Measurements from ENCODE around the gene PROB1. TPM values are rescaled to one million over a fixed set of nuclear protein-coding genes. Genes with fewer than 3 reads are reported as not detected.

PROB1 gene
- total RNA-seq, 1 donor from 2014 or later = 2.2 TPM

- H3K4me3 Mint-ChIP-seq = no peak overlapping the region
- peaks cover 4% of the 10 kb centered on the region for H3K36me3 Mint-ChIP-seq (ENCODE audit: low read depth)
- peaks cover 23% of the 10 kb centered on the region for H3K4me1 Mint-ChIP-seq
- no peak overlapping the region for H3K27ac Mint-ChIP-seq (ENCODE audit: unreplicated experiment)
- TF ChIP-seq CTCF (conservative IDR thresholded peaks at IDR 0.05) = no peak
- DNase-seq (ENCODE audit: low read depth, low spot score) = no peak
- H3K27me3 Mint-ChIP-seq (ENCODE audit: low read depth) = peaks cover 22% of the 10 kb centered on the region
- no peaks in the 10 kb centered on the region for H3K9me3 Mint-ChIP-seq
These were observed 4.7 kb upstream of the PROB1 start for GRCh38 chr5:139399501-139400121.

- TF ChIP-seq CTCF (conservative IDR thresholded peaks at IDR 0.05) = no peak
- Mint-ChIP-seq H3K9me3 (no peaks in the 10 kb centered on the region), H3K36me3 (ENCODE audit: low read depth) (peaks cover 4% of the 10 kb centered on the region), H3K4me3 (no peak overlapping the region), H3K4me1 (peaks cover 6% of the 10 kb centered on the region), H3K27ac (ENCODE audit: unreplicated experiment) (no peak overlapping the region), H3K27me3 (ENCODE audit: low read depth) (peaks cover 38% of the 10 kb centered on the region)
- no peak for DNase-seq (ENCODE audit: low read depth, low spot score)
These were observed 3.0 kb upstream of the PROB1 start for GRCh38 chr5:139397921-139398320.

- no peak for TF ChIP-seq CTCF (conservative IDR thresholded peaks at IDR 0.05)
- Mint-ChIP-seq H3K27ac (ENCODE audit: unreplicated experiment) (no peak overlapping the region), H3K9me3 (no peaks in the 10 kb centered on the region), H3K4me3 (peak overlapping the region; percentile 73), H3K27me3 (ENCODE audit: low read depth) (peaks cover 46% of the 10 kb centered on the region), H3K4me1 (peaks cover 2% of the 10 kb centered on the region), H3K36me3 (ENCODE audit: low read depth) (peaks cover 4% of the 10 kb centered on the region)
- no peak for DNase-seq (ENCODE audit: low read depth, low spot score)
These were observed 1.8 kb upstream of the PROB1 start for GRCh38 chr5:139396691-139397090.

- Mint-ChIP-seq H3K4me1 (peaks cover 5% of the 10 kb centered on the region), H3K9me3 (no peaks in the 10 kb centered on the region), H3K36me3 (ENCODE audit: low read depth) (peaks cover 4% of the 10 kb centered on the region), H3K4me3 (peak overlapping the region; percentile 73), H3K27me3 (ENCODE audit: low read depth) (peaks cover 53% of the 10 kb centered on the region), H3K27ac (ENCODE audit: unreplicated experiment) (no peak overlapping the region)
- no peak for DNase-seq (ENCODE audit: low read depth, low spot score)
- TF ChIP-seq CTCF (conservative IDR thresholded peaks at IDR 0.05) = no peak
These were observed 1.1 kb upstream of the PROB1 start for GRCh38 chr5:139395844-139396640.

- H3K9me3 Mint-ChIP-seq = no peaks in the 10 kb centered on the region
- H3K4me1 Mint-ChIP-seq = peaks cover 5% of the 10 kb centered on the region
- peak; percentile 55 for DNase-seq (ENCODE audit: low read depth, low spot score)
- no peak overlapping the region for H3K4me3 Mint-ChIP-seq
- H3K27ac Mint-ChIP-seq (ENCODE audit: unreplicated experiment) = no peak overlapping the region
- peaks cover 4% of the 10 kb centered on the region for H3K36me3 Mint-ChIP-seq (ENCODE audit: low read depth)
- H3K27me3 Mint-ChIP-seq (ENCODE audit: low read depth) = peaks cover 57% of the 10 kb centered on the region
- peak; percentile 63 for TF ChIP-seq CTCF (conservative IDR thresholded peaks at IDR 0.05)
These were observed 716 bp downstream of the PROB1 start for GRCh38 chr5:139394123-139394653.
